Stomach smooth muscle (tissue), 2 donors: ENCODE measurements around the gene SYNE2.

ENCODE experiments used
- H3K27ac ChIP-seq: one replicate; pipeline ENCODE4 v1.7.0; 2013; ENCODE audit warnings: mild to moderate bottlenecking, low read length, inconsistent platforms
- H3K27me3 ChIP-seq, 2 donors: one replicate each; pipeline ENCODE4 v1.7.0; 2013; ENCODE audit warnings: low read length in 2 of 2; ENCODE audit not compliant: insufficient read depth in 2 of 2, control insufficient read depth in 1 of 2
- H3K36me3 ChIP-seq, 2 donors: one replicate each; pipeline ENCODE4 v1.7.0; 2013; ENCODE audit warnings: low read length in 2 of 2; ENCODE audit not compliant: control insufficient read depth in 2 of 2, insufficient read depth in 2 of 2
- H3K4me1 ChIP-seq: one replicate; pipeline ENCODE4 v1.7.0; 2013; ENCODE audit warnings: low read length; ENCODE audit not compliant: control insufficient read depth, insufficient read depth
- H3K4me3 ChIP-seq, 2 donors: one replicate each; pipeline ENCODE4 v1.7.0; 2013; ENCODE audit warnings: low read length in 2 of 2
- H3K9ac ChIP-seq, 2 donors: one replicate each; pipeline ENCODE4 v1.7.0; 2013; ENCODE audit warnings: low read length in 2 of 2, mild to moderate bottlenecking in 1 of 2
- H3K9me3 ChIP-seq, 2 donors: one replicate each; pipeline ENCODE4 v1.7.0; 2013; ENCODE audit warnings: low read length in 2 of 2; ENCODE audit not compliant: control insufficient read depth in 2 of 2
- donor health status: healthy.
- donor health status: Pancreatic carcinoma.

SYNE2 gene

DNA sequence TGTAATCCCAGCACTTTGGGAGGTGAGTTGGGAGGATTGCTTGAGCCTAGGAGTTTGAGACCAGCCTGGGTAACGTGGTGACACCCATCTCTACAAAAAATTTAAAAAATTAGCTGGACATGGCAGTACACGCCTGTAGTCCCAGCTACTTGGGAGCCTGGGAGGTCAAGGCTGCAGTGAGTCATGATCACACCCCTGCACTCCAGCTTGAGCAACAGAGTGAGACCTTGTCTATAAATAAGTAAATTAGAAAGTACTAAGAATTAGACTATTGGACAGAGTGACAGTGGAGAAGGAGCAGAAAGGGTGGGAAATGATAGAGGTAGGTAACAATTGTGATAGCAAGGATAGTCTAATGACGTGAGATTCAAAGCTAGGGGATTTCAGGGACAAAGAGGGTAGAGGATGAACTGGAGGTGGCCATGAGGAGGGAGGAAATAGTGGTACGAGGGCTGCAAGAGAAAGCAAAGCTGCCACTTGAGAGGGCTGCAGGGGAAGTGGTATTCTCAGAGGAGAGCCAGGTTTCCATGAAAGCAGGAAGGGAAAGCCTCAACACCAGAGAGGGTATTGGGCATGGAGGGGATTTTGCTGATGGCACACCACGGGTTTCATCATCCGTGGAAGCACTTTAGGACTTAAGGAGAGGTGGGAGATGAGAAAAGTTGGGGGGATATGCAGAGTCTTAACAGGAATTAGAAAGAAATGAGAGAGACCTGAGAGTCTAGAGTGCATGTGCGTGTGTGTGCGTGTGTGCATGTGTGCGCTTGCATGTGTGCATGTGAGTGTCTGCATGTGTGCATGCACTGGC, 85.6 kb downstream of the SYNE2 start:
- Histone ChIP-seq H3K9me3 (no peaks in the 10 kb centered on the region), H3K4me1 (no peaks in the 10 kb centered on the region)

DNA sequence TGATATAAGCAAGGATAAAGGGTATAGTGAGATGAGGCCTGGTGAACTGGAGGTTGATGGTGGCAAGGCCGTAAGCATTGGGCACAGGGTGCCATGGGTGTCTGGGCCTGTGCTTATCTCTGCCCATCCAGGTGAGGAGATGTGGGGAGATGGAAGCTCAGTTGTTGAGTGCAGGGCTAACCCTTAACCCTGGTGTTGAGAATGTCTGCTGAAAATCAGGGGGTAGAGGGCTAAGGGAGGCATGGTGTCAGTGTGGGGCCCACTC, 86.1 kb downstream of the SYNE2 start:
- Histone ChIP-seq H3K9ac (no peak overlapping the region), H3K27ac (no peak overlapping the region), H3K27me3 (no peaks in the 10 kb centered on the region), H3K4me3 (no peak overlapping the region), H3K36me3 (no peaks in the 10 kb centered on the region), H3K4me1 (no peaks in the 10 kb centered on the region), H3K9me3 (no peaks in the 10 kb centered on the region)

More for the DNA sequence above, 85.6 kb downstream of the SYNE2 start:
- Histone ChIP-seq H3K36me3 (no peaks in the 10 kb centered on the region), H3K27ac (no peak overlapping the region), H3K4me3 (no peak overlapping the region), H3K27me3 (no peaks in the 10 kb centered on the region), H3K9ac (no peak overlapping the region)

DNA sequence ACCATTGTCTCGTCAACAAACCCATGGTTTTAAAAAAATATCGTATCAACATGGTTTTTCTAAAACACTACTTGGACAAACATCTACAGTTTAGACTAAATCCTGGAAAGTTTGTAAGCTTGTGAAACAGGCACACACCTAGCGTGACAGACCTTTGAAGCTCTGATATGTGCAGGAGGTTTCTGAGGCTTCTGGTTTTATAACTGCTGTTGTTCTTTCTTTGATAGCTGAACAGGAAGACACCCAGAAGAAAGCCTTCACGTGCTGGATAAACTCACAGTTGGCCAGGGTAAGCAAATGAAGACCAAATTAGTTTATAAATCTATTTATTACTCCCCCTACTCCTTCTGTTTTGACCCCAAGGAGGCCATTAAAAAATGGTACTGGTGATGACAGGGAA, 87.6 kb downstream of the SYNE2 start:
- no peak overlapping the region for H3K9ac ChIP-seq

DNA sequence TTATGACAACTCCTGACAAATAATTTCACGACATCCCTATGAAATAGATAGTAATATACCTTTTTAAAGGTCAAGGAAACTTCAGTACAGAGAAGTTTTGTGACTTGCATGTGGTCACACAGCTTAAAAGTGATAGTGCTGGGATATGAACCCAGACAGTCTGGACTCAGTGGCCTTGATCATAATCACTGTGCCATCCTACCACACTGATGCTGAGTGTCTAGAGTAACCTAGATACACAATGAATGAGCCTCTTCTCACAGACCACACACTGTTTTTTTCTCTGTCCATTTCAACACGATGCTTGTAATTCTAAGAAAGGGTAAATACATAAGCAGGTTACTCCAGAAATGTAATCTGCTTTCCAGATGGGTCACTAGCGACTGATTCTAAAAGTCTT, 88.2 kb downstream of the SYNE2 start:
- no peak overlapping the region for H3K9ac ChIP-seq

More for the DNA sequence above, 87.6 kb downstream of the SYNE2 start:
- H3K9me3 ChIP-seq: no peaks in the 10 kb centered on the region
- H3K4me1 ChIP-seq: no peaks in the 10 kb centered on the region
- no peaks in the 10 kb centered on the region for H3K36me3 ChIP-seq
- H3K4me3 ChIP-seq: no peak overlapping the region
- no peaks in the 10 kb centered on the region for H3K27me3 ChIP-seq
- no peak overlapping the region for H3K27ac ChIP-seq

DNA sequence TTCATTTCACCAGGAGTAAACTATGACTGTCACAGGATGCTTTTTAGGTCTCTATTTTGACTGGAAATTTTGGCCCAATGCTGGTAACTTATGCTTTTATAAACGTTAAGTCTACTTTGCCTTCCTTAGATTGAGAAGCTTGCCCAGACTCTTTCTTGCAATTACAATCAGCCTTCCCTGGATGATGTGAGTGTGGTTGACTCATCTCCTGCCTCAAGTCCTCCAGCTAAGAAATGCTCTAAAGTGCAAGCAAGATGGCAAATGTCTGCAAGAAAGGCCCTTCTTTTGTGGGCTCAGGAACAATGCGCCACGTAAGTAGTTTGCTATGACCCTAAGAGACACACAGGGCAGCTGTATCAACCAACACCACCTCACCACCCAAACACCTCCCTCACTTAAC, 96.9 kb downstream of the SYNE2 start:
- Histone ChIP-seq H3K9me3 (no peaks in the 10 kb centered on the region), H3K27ac (no peak overlapping the region), H3K4me3 (no peak overlapping the region), H3K4me1 (no peaks in the 10 kb centered on the region), H3K9ac (no peak overlapping the region), H3K36me3 (peaks cover 0 to 3% of the 10 kb centered on the region in 2 donors), H3K27me3 (no peaks in the 10 kb centered on the region)

More for the DNA sequence above, 88.2 kb downstream of the SYNE2 start:
- Histone ChIP-seq H3K27ac (no peak overlapping the region), H3K27me3 (no peaks in the 10 kb centered on the region), H3K9me3 (no peaks in the 10 kb centered on the region), H3K4me1 (no peaks in the 10 kb centered on the region), H3K36me3 (no peaks in the 10 kb centered on the region), H3K4me3 (no peak overlapping the region)

DNA sequence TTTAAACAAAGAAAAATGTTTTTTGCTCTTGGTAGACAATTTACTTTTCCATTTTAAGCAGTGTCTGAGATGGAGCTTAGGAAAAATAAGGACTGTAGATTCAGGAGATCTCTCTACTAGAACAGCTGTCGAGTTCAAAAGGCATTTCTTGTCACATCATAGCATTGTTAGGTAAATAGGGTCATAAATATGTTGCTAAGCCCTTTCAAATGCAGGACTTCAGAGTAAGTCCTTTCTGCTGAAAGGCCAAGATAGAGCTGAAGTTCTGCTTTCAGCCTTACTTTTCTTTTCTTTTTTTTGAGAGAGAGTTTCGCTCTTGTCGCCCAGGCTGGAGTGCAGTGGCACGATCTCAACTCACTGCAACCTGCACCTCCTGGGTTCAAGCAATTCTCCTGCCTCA, 98.2 kb downstream of the SYNE2 start:
- Histone ChIP-seq H3K27ac (no peak overlapping the region), H3K4me1 (no peaks in the 10 kb centered on the region), H3K27me3 (no peaks in the 10 kb centered on the region), H3K36me3 (peaks cover 0 to 3% of the 10 kb centered on the region in 2 donors), H3K9me3 (no peaks in the 10 kb centered on the region), H3K9ac (no peak overlapping the region), H3K4me3 (no peak overlapping the region)

DNA sequence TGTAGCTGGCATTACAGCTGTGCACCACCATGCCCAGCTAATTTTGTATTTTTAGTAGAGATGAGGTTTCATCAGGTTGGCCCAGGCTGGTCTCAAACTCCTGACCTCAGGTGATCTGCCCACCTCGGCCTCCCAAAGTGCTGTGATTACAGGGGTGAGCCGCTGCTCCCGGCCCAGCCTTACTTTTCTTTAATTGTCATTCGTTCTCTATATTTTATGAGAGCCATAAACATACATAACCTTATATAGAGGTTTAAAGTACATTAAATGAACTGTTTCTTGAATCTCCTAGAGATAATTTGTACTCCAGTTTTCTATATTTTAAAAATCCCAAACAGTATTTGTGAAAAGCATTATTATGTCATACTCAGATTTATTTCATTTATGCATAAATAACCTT, 98.6 kb downstream of the SYNE2 start:
- H3K4me3 ChIP-seq: no peak overlapping the region
- peaks cover 0 to 3% of the 10 kb centered on the region in 2 donors for H3K36me3 ChIP-seq
- H3K27ac ChIP-seq: no peak overlapping the region
- H3K9ac ChIP-seq: no peak overlapping the region
- H3K27me3 ChIP-seq: no peaks in the 10 kb centered on the region
- no peaks in the 10 kb centered on the region for H3K9me3 ChIP-seq
- H3K4me1 ChIP-seq: no peaks in the 10 kb centered on the region

DNA sequence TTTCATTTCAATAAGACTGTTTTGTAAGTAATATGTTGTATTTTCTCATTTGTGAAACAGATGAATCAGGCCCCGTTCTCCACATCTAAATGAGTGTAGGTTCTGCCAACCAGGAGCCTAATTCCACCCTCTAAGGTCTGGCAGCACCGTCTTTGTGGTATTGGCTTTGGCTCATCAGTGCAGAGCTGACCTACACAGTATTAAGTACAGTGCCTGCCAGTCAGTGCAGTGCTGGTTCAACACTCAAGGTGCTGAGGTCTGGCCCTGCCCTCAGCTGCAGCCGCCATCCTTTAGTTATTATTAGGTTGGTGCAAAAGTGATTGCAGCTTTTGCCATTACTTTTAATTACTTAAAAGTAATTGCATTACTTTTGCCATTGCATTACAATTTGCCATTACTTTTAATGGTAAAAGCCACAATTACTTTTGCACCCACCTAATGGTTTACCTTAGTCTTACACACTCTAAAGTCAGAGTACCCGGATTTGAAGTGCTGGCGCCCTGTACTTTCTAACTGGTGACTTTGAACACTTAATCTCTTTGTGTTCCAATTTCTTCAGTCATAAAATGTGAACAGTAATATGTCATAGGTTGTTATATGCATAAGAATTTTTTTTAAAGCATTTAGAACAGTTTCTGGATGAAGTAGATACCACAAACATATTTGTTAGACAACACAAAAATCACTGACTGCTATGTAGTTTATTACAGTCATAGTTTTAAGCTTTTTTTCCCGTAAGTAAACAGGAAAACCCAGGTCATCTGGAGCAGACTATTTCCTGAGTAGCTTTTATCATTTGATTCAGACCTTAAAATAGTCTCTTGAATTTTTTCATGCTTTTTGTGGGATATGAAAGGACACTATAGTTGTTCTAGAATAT, 99.5 kb downstream of the SYNE2 start:
- Histone ChIP-seq H3K9me3 (no peaks in the 10 kb centered on the region), H3K9ac (no peak overlapping the region), H3K4me1 (no peaks in the 10 kb centered on the region), H3K36me3 (peaks cover 0 to 3% of the 10 kb centered on the region in 2 donors), H3K27ac (no peak overlapping the region), H3K4me3 (no peak overlapping the region), H3K27me3 (no peaks in the 10 kb centered on the region)

DNA sequence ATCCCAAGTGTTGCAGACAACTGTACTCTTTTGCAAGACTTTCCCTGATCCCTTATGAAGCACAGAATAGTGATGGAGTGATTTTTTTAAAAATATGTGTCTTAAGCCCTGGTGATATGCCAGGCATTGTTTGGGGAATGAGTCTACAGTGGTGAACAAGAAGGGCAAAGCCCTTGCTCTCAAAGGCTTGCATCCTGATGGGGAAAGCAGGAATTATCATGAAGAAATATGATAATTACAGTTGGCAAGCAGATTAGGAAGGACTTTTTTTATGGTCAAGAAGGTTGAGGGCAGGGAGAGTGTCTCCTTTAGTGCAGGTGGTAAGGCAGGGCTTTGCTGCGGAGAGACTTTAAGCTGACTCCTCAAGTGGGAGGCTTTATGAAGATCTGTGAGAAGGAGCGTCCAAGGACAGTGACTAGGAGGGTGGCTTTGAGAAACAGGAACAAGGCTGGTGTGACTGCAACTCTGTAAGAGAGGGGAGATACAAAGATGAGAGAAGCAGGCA, 100.2 kb downstream of the SYNE2 start:
- Histone ChIP-seq H3K9me3 (no peaks in the 10 kb centered on the region), H3K9ac (no peak overlapping the region), H3K4me3 (no peak overlapping the region), H3K27ac (no peak overlapping the region), H3K4me1 (no peaks in the 10 kb centered on the region), H3K27me3 (no peaks in the 10 kb centered on the region), H3K36me3 (peaks cover 0 to 3% of the 10 kb centered on the region in 2 donors)

DNA sequence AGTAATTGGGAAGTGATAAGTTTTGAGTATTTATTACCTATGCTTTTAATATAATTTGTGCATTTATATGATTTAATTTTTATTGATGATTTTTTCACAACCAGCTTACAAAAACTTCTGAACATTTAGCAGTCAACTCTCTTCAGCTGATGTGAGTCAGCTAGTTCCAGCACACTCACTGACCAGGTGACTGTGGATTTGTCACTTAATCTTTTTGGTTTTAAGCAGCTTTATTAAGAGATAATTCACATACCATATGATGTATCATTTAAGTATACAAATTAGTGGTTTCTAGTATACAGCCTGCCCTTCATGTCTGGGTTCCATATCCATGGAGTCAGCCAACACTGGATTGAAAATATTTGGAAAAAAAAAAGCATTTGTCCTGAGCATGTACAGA, 103.5 kb downstream of the SYNE2 start:
- Histone ChIP-seq H3K9me3 (no peaks in the 10 kb centered on the region), H3K4me1 (no peaks in the 10 kb centered on the region), H3K27me3 (no peaks in the 10 kb centered on the region), H3K9ac (no peak overlapping the region), H3K27ac (no peak overlapping the region), H3K36me3 (no peaks in the 10 kb centered on the region), H3K4me3 (no peak overlapping the region)
